ENCODE data around the gene VPS13D.

Gene VPS13D

DNA sequence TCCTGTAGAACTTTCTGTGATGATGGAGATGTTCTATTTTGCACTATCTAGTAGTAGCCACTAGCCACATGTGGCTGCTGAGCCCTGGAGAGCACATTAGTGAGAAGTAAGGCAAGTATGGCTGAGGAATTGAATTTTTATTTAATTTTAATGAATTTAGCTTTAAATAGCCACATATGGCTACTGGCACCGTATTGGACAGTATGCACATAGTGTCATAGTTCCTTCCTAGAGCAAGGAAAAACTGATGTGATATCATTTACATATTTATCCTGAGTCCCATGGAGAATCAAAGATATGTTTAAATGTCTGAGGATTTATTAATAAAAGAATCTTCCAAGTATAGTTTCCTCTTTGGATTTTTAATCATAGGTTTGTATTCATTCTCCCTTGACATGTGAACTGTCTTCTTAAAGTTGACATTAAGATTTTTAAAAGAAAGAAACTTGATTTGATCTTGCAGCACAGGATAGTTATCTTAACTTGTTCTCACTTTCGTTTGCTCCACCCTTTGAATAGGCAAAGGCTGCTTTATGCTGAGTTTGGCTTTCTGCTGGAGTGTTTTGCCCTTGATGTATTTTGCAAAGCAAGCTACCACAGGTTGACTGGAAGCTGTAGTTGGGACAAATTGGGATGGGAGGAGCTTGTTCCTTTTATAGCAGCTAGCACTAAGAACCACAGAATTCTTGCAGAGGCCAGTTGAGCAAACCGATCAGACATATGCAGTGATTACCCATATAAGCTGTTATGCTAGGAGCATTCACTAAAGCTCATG lies 129.7 kb downstream of the VPS13D start:
- H3K4me1 ChIP-seq (ENCODE audit: control insufficient read depth, insufficient read depth, low read length), result peaks cover 3% of the 10 kb centered on the region
- peaks cover 65% of the 10 kb centered on the region for H3K36me3 ChIP-seq (ENCODE audit: insufficient read depth, low read length)

DNA sequence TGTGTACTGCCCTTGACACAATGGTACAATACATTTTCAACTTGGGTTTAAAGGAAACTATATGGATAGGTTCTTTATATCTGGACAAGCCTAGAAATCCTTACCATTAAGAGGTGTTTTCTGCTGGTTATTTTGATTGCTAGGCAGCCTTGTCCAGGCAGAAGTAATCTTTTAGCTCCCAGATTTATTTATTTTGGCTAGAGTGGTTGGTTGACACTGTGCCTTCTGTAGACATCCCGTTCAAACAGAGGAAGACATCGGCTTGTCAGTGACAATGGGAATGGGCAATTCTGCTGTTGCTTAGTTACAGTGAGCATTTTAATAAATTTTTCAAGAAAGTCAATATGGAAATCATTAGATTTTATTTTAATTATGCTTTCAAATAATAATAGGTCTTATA lies 138.8 kb downstream of the VPS13D start:
- Histone ChIP-seq H3K27me3 (ENCODE audit: control insufficient read depth, insufficient read depth, low read length) (no peaks in the 10 kb centered on the region), H3K4me2 (ENCODE audit: low read length) (no peak overlapping the region), H3K36me3 (ENCODE audit: insufficient read depth, low read length) (peaks cover 24% of the 10 kb centered on the region), H3K9ac (ENCODE audit: low read depth, low read length) (no peak overlapping the region), H3K9me3 (replicated peaks; ENCODE audit: low read length) (no peaks in the 10 kb centered on the region), H3K4me1 (ENCODE audit: control insufficient read depth, insufficient read depth, low read length) (no peaks in the 10 kb centered on the region), H3K4me3 (ENCODE audit: low read length) (no peak overlapping the region)

More for the DNA sequence above, 129.7 kb downstream of the VPS13D start:
- Histone ChIP-seq H3K4me2 (ENCODE audit: low read length) (no peak overlapping the region), H3K27me3 (ENCODE audit: control insufficient read depth, insufficient read depth, low read length) (no peaks in the 10 kb centered on the region), H3K4me3 (ENCODE audit: low read length) (no peak overlapping the region), H3K9ac (ENCODE audit: low read depth, low read length) (no peak overlapping the region), H3K9me3 (replicated peaks; ENCODE audit: low read length) (no peaks in the 10 kb centered on the region)

DNA sequence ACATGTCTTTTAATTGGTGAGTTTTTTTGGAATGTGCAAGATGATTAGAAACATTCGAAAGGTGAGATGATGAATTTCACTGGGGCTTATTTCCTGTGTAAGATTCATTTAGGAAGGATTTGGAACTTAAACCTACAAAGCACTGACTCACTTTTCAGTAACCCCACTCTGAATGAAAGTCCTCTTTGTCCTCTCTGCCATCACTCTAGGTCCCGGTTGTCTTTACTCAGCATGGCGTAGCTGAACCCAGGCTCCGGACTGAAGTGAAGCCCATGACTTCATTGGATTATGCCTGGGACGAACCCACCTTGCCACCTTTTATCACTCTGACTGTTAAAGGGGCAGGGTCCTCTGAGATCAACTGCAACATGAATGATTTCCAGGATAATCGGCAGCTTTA lies 139.4 kb downstream of the VPS13D start:
- Histone ChIP-seq H3K36me3 (ENCODE audit: insufficient read depth, low read length) (peaks cover 24% of the 10 kb centered on the region), H3K4me1 (ENCODE audit: control insufficient read depth, insufficient read depth, low read length) (no peaks in the 10 kb centered on the region), H3K4me2 (ENCODE audit: low read length) (no peak overlapping the region), H3K4me3 (ENCODE audit: low read length) (no peak overlapping the region), H3K27me3 (ENCODE audit: control insufficient read depth, insufficient read depth, low read length) (no peaks in the 10 kb centered on the region), H3K9me3 (replicated peaks; ENCODE audit: low read length) (no peaks in the 10 kb centered on the region), H3K9ac (ENCODE audit: low read depth, low read length) (no peak overlapping the region)

DNA sequence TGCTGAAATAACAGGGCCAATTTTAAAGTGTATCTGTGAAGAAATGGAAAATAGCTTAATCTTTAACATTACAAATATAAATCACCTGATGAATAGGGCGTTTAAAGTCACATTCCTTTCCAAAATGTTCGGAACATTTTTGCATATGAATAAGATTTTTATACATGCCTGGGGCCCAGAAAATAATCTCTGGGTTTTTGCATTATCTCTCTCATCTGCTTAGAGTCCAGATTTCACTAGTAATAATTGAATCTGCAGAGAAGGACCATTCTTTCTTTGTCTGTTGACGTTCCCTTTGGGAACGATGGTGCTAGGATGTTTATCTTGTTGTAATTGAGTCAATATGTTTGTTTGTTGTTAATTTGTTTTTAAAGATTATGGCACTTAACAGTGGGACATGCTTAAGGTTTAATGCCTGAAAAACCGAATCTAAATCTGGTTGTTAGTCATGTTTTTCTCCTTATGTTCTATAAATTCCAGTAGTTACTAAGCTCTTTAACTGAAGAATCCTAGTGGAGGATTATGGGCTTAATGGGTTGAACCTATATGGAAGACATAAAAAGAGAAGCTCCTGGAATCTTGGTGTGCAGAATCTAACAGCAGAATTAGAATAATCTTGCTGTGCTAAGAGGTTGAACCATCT lies 140.6 kb downstream of the VPS13D start:
- Histone ChIP-seq H3K36me3 (ENCODE audit: insufficient read depth, low read length) (peaks cover 21% of the 10 kb centered on the region), H3K4me1 (ENCODE audit: control insufficient read depth, insufficient read depth, low read length) (no peaks in the 10 kb centered on the region)

DNA sequence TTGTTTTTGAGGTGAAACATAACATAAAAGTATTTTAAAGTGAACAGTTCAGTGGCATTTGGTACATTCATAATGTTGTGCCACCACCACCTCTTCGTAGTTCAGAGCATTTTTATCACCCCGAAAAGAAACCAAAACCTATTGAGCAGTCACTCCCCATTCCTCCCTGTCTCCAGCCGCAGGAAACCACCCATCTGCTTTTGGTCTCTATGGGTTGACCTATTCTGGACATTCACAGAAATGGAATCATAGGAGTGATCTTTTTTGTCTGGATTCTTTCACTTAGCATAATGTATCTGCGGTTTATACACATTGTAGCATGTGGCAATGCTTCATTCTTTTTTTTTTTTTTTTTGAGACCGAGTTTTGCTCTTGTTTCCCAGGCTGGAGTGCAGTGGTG lies 141.2 kb downstream of the VPS13D start:
- H3K27me3 ChIP-seq (ENCODE audit: control insufficient read depth, insufficient read depth, low read length), result no peaks in the 10 kb centered on the region
- no peaks in the 10 kb centered on the region for H3K4me1 ChIP-seq (ENCODE audit: control insufficient read depth, insufficient read depth, low read length)
- peaks cover 21% of the 10 kb centered on the region for H3K36me3 ChIP-seq (ENCODE audit: insufficient read depth, low read length)
- H3K9me3 ChIP-seq (replicated peaks; ENCODE audit: low read length), result no peaks in the 10 kb centered on the region
- no peak overlapping the region for H3K9ac ChIP-seq (ENCODE audit: low read depth, low read length)
- no peak overlapping the region for H3K4me3 ChIP-seq (ENCODE audit: low read length)
- no peak overlapping the region for H3K4me2 ChIP-seq (ENCODE audit: low read length)

More for the DNA sequence above, 140.6 kb downstream of the VPS13D start:
- Histone ChIP-seq H3K4me3 (ENCODE audit: low read length) (no peak overlapping the region), H3K27me3 (ENCODE audit: control insufficient read depth, insufficient read depth, low read length) (no peaks in the 10 kb centered on the region), H3K9ac (ENCODE audit: low read depth, low read length) (no peak overlapping the region), H3K4me2 (ENCODE audit: low read length) (no peak overlapping the region), H3K9me3 (replicated peaks; ENCODE audit: low read length) (no peaks in the 10 kb centered on the region)

DNA sequence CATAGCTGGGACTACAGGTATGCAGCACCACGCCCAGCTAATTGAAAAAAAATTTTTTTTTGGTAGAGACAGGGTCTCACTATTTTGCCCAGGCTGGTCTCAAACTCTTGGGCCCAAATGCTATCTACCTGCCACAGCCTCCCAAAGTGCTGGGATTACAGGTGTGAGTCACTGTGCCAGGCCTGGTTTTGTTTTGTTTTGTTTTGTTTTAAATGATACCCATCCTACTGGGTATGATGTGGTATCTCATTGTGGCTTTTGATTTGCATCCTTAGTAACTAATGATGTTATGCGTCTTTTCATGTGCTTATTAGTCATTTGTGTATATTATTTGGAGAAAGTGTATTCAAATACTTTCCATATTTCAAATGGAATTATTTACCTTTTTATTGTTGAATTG lies 142.3 kb downstream of the VPS13D start:
- no peaks in the 10 kb centered on the region for H3K4me1 ChIP-seq (ENCODE audit: control insufficient read depth, insufficient read depth, low read length)

DNA sequence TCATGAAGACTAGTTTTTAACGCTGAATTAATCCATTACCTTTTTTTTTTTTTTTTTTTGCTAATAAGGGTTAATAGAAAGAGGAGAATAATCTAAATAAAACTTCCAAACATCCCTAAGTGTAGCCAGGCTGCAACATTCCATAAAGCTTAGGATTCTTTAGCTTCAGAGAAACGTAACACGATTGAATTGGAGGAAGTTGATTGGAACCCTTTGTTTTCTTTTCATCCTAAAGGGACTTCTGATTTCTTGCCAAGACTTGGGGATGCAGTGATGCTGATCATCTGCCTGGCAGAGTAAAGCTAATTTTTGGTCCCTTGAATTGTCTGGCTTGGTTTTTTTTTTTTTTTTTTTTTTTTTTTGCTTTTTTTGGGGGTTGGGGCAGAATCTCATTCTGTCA lies 142.9 kb downstream of the VPS13D start:
- Histone ChIP-seq H3K4me2 (ENCODE audit: low read length) (no peak overlapping the region), H3K27me3 (ENCODE audit: control insufficient read depth, insufficient read depth, low read length) (no peaks in the 10 kb centered on the region), H3K4me3 (ENCODE audit: low read length) (no peak overlapping the region), H3K4me1 (ENCODE audit: control insufficient read depth, insufficient read depth, low read length) (no peaks in the 10 kb centered on the region), H3K9ac (ENCODE audit: low read depth, low read length) (no peak overlapping the region), H3K9me3 (replicated peaks; ENCODE audit: low read length) (no peaks in the 10 kb centered on the region), H3K36me3 (ENCODE audit: insufficient read depth, low read length) (peaks cover 27% of the 10 kb centered on the region)

More for the DNA sequence above, 142.3 kb downstream of the VPS13D start:
- no peak overlapping the region for H3K4me2 ChIP-seq (ENCODE audit: low read length)
- H3K9ac ChIP-seq (ENCODE audit: low read depth, low read length), result no peak overlapping the region
- H3K4me3 ChIP-seq (ENCODE audit: low read length), result no peak overlapping the region
- no peaks in the 10 kb centered on the region for H3K27me3 ChIP-seq (ENCODE audit: control insufficient read depth, insufficient read depth, low read length)
- H3K36me3 ChIP-seq (ENCODE audit: insufficient read depth, low read length), result peaks cover 27% of the 10 kb centered on the region
- H3K9me3 ChIP-seq (replicated peaks; ENCODE audit: low read length), result no peaks in the 10 kb centered on the region

DNA sequence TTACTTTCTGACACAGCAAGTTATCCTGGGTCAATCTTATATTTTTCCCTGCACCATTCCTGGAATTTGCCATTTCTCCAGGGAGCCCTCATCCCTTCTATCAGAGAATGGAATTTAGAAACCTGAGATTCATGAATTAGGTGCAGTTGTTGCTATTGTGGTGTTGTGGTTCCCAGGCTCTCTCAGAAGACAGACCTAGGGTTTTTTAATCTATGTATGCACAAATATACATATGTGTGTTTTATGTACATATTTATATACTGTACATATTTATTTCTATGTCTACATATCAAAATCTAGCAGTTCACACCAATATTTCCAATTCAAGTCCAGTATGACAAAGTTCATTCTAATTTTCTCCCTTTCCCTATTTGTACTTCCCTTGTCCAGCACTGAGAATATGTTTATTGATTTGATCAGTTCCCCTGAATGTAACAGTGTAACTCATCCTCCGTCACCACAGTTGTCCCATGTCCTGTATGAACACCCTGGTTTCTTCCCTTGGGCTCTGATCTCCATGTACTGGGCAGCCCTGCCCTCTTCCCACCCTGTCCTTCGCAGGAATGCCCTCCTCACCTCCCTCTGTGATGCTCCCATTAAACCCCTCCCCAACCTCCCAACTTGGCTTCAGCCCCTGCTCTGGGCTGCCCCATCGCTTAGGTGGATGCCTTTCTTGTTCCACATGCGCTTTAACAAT lies 145.5 kb downstream of the VPS13D start:
- H3K4me1 ChIP-seq (ENCODE audit: control insufficient read depth, insufficient read depth, low read length), result no peaks in the 10 kb centered on the region
- H3K36me3 ChIP-seq (ENCODE audit: insufficient read depth, low read length), result peaks cover 26% of the 10 kb centered on the region
- H3K9ac ChIP-seq (ENCODE audit: low read depth, low read length), result no peak overlapping the region
- H3K9me3 ChIP-seq (replicated peaks; ENCODE audit: low read length), result no peaks in the 10 kb centered on the region
- no peak overlapping the region for H3K4me2 ChIP-seq (ENCODE audit: low read length)
- no peak overlapping the region for H3K4me3 ChIP-seq (ENCODE audit: low read length)
- H3K27me3 ChIP-seq (ENCODE audit: control insufficient read depth, insufficient read depth, low read length), result no peaks in the 10 kb centered on the region

DNA sequence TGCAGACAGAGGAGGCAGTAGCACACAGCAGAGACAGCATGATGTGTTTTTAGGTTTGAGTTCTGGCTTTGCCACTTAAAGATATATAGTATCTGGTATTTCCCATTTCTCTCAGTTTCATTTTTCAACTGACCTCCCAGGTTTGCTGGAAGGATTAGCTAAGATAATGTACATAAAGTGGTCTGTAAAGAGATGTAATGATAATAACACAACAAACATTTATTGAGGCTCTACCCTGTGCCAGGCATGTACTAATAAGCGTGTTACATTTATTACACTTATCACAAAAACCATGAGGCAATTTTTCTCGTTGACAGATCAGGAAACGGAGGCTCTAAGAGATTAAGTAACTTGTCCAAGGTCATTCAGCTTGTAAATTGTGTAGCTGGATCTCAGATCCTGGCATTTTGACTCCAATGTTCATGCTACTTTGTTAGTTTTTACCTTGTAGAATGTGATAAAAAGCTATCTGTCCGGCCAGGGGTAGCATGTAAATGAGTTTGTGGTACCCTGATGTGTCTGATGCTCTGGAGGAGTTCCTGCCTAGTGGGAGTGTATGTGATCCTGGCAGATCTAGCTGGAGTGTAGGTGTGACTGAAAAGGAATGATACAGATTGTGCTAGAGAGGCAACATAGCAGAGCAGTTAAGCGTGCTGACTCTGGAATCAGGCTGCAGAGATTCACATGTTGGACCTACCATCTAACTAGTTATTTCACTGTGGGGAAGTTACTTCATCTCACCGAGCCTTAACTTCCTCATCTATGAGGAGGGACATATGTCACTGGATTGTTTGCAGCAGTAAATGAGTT lies 146.6 kb downstream of the VPS13D start:
- Histone ChIP-seq H3K9me3 (replicated peaks; ENCODE audit: low read length) (no peaks in the 10 kb centered on the region), H3K4me1 (ENCODE audit: control insufficient read depth, insufficient read depth, low read length) (no peaks in the 10 kb centered on the region), H3K9ac (ENCODE audit: low read depth, low read length) (no peak overlapping the region), H3K4me3 (ENCODE audit: low read length) (no peak overlapping the region), H3K4me2 (ENCODE audit: low read length) (no peak overlapping the region), H3K36me3 (ENCODE audit: insufficient read depth, low read length) (peaks cover 30% of the 10 kb centered on the region), H3K27me3 (ENCODE audit: control insufficient read depth, insufficient read depth, low read length) (no peaks in the 10 kb centered on the region)

DNA sequence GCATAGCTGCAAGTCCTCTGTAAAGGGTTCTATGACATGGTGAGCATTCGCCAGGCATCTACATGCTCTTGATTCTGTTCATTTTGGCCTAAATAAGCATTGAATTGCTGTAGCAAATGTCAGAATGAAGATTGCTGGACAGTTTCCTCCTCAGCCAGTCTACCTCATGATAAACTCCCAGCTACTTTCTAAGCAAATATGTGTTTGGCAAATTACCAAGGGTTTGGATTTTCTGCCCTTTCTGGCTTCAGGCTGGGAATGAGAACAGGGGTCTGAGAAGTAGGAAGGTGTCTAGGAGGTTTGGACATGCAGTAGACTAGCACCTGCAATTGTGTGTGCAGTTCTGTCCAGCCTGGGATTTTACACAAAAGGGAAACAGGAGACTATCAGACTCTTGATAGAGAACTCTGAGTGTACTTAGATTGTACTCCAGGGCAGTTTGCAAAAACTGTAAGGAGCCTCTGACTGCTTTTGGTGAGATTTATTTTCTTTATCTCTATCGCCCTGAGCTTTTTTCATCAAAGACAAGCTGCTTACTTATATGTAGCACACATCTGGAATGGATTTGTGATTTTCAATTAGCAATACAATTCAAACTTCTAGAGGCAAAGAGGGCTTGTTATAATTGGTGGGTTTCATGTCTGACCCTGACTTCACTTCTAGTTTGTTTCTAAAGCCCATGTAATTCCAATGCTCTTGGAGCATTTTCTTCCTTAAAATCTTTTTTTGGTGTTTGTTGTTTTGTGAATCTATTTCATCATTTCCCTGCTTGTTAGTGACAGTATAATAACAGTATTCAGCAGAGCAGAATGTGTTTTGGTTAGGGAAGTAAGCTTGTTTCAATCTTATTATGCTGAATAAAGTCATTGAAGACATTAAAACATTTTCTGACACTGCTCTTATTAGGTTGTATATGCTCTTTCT lies 150.8 kb downstream of the VPS13D start:
- H3K9me3 ChIP-seq (replicated peaks; ENCODE audit: low read length), result no peaks in the 10 kb centered on the region
- no peak overlapping the region for H3K4me3 ChIP-seq (ENCODE audit: low read length)
- no peaks in the 10 kb centered on the region for H3K27me3 ChIP-seq (ENCODE audit: control insufficient read depth, insufficient read depth, low read length)
- no peak overlapping the region for H3K9ac ChIP-seq (ENCODE audit: low read depth, low read length)
- H3K4me2 ChIP-seq (ENCODE audit: low read length), result no peak overlapping the region
- peaks cover 7% of the 10 kb centered on the region for H3K4me1 ChIP-seq (ENCODE audit: control insufficient read depth, insufficient read depth, low read length)
- peaks cover 38% of the 10 kb centered on the region for H3K36me3 ChIP-seq (ENCODE audit: insufficient read depth, low read length)

Measured in skeletal muscle satellite cell (primary cell).